SU-DHL-6 (cell line): Measurements from ENCODE around the gene TLR6.

Source experiments
- CTCF ChIP-seq: fragments of 200-600 bp; sonication (generic); IDR thresholded peaks from one replicate; pipeline ENCODE4 v1.5.1; 2017; ENCODE audit warnings: antibody characterized with exemption, mild to moderate bottlenecking, low read length, moderate library complexity; ENCODE audit not compliant: insufficient read depth, poor library complexity, severe bottlenecking
- EZH2phosphoT487 ChIP-seq: fragments of 200-600 bp; sonication (generic), shearing (Covaris generic); conservative IDR thresholded peaks from 2 replicates; pipeline ENCODE4 v1.6.1; 2018; ENCODE audit warnings: mild to moderate bottlenecking, antibody characterized with exemption, low read length, moderate library complexity, mixed read lengths

GRCh38 chr4:38884254-38884653 is 27.6 kb upstream of the TLR6 start:
- TF ChIP-seq CTCF (no peak), EZH2phosphoT487 (no peak)
